Colonic mucosa (tissue), 4 donors: ENCODE measurements around the gene PKNOX2. TPM values are rescaled to one million over a fixed set of nuclear protein-coding genes. Genes with fewer than 3 reads are reported as not detected.

Experiments used
- DNase-seq: peaks from one replicate; pipeline ENCODE4 v3.0.0-alpha.2; 2020
- H3K27ac ChIP-seq: fragments of 200-600 bp; one replicate; pipeline ENCODE4 v1.8.0; 2021
- H3K27me3 ChIP-seq: fragments of 200-600 bp; one replicate; pipeline ENCODE4 v1.8.0; 2021
- H3K36me3 ChIP-seq: fragments of 200-600 bp; one replicate; pipeline ENCODE4 v1.8.0; 2021
- H3K4me1 ChIP-seq: fragments of 200-600 bp; one replicate; pipeline ENCODE4 v1.8.0; 2021; ENCODE audit warnings: mild to moderate bottlenecking
- H3K4me3 ChIP-seq: fragments of 200-600 bp; one replicate; pipeline ENCODE4 v1.8.0; 2021
- H3K9ac ChIP-seq, 2 donors: one replicate each; pipeline ENCODE4 v1.7.0; 2013; ENCODE audit warnings: control low read depth in 2 of 2, low read depth in 2 of 2, low read length in 2 of 2
- H3K9me3 ChIP-seq: fragments of 200-600 bp; one replicate; pipeline ENCODE4 v1.8.0; 2021
- intact Hi-C: fragments of 100-400 bp; cut with DNase I; formaldehyde crosslinking; loops from one replicate; pipeline ENCODE4 v1.14.1; 2022
- total RNA-seq, 2 donors: library from RNA; stranded (reverse); fragmentation: NEBNext Ultra II Directional in 1 of 2; extraction: Animal tissue kit (Norgen Biotek cat#: 25700) in 1 of 2; gene quantifications; one replicate each; pipeline ENCODE4 v1.2.1, GENCODE V29; 2021
- TF ChIP-seq, protein P1 (sequence below): fragments of 200-600 bp; IDR thresholded peaks from one replicate; pipeline ENCODE4 v1.8.0; 2022; ENCODE audit warnings: antibody characterized with exemption, mild to moderate bottlenecking
- donor health status: healthy.
- donor health status: DM: no; HTN: no; CAD: no.
- donor health status: DM: no; HTN: no; CAD: no.

Gene PKNOX2
- total RNA-seq, 2 donors from 2014 or later, result 0.52 to 1.3 TPM

DNA sequence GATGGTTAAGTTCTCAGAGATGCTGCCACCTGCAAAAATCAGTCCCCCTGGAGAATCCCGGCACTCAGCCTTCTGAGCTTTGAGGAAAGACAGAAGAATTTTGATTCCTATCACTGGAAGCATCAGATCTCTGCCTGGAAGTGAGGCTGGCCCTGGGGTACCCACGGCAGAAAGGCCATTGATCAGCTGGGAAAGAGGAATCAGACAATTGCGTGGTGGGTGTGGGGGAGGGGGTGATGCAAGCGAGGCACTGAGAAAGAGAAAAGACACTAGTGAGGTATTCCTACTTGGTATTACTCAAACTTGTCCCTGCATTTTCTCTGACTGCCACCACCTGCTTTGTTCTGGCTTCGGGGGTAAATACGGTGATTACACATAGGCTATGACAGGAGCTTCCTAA is 235.4 kb downstream of the PKNOX2 start:
- no peaks in the 10 kb centered on the region for H3K36me3 ChIP-seq
- H3K9me3 ChIP-seq, result no peaks in the 10 kb centered on the region
- TF ChIP-seq, protein P1, sequence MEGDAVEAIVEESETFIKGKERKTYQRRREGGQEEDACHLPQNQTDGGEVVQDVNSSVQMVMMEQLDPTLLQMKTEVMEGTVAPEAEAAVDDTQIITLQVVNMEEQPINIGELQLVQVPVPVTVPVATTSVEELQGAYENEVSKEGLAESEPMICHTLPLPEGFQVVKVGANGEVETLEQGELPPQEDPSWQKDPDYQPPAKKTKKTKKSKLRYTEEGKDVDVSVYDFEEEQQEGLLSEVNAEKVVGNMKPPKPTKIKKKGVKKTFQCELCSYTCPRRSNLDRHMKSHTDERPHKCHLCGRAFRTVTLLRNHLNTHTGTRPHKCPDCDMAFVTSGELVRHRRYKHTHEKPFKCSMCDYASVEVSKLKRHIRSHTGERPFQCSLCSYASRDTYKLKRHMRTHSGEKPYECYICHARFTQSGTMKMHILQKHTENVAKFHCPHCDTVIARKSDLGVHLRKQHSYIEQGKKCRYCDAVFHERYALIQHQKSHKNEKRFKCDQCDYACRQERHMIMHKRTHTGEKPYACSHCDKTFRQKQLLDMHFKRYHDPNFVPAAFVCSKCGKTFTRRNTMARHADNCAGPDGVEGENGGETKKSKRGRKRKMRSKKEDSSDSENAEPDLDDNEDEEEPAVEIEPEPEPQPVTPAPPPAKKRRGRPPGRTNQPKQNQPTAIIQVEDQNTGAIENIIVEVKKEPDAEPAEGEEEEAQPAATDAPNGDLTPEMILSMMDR, result no peak
- H3K4me1 ChIP-seq, result no peaks in the 10 kb centered on the region
- intact Hi-C loops, result no loop called here
- no peaks in the 10 kb centered on the region for H3K27me3 ChIP-seq
- H3K9ac ChIP-seq, result no peak overlapping the region
- no peak overlapping the region for H3K4me3 ChIP-seq
- DNase-seq, result no peak
- no peak overlapping the region for H3K27ac ChIP-seq

DNA sequence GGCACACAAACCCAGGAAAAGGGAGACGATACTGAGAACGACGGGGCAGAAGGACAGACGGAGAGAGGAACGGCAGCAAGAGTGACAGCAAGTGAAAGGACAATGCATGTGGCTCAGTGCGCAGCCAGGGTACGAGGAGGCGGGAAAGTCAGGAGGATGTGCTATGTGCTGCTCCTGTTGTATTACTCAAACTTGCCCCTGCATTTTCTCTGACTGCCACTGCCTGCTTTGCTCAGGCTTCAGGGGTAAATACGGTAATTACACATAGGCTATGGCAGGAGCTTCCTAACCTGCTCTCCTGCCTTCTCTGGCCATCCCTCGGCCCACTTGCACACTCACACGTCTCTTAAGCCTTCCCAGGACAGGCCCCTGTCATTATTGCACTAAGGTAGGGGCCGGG is 236.7 kb downstream of the PKNOX2 start:
- intact Hi-C loops, result no loop called here
- Histone ChIP-seq H3K9me3 (no peaks in the 10 kb centered on the region), H3K4me1 (no peaks in the 10 kb centered on the region), H3K27me3 (no peaks in the 10 kb centered on the region), H3K9ac (no peak overlapping the region), H3K27ac (no peak overlapping the region), H3K4me3 (no peak overlapping the region), H3K36me3 (no peaks in the 10 kb centered on the region)
- TF ChIP-seq, protein P1, result no peak
- DNase-seq, result no peak

DNA sequence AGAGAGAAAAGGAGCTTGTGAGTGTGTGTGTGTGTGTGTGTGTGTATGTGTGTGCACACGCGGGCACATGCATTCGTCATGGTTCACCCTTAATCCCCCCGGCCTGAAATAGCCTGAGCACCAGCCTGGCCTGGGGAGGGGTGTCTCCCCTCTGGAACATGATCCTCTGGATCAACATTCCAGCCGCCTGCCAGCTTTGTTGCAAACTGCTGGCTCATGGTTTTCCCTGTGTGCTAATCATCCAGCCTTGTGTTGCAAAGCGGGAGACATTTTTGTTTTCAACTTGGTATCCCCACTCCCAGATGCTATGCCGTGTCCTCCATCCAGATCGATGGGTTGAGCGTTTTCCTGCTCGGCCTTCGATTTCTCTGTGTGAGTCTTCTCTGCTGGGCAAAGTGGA is 237.2 kb downstream of the PKNOX2 start:
- peak; percentile 28 for DNase-seq
- TF ChIP-seq, protein P1, result no peak
- intact Hi-C loops, result no loop called here

DNA sequence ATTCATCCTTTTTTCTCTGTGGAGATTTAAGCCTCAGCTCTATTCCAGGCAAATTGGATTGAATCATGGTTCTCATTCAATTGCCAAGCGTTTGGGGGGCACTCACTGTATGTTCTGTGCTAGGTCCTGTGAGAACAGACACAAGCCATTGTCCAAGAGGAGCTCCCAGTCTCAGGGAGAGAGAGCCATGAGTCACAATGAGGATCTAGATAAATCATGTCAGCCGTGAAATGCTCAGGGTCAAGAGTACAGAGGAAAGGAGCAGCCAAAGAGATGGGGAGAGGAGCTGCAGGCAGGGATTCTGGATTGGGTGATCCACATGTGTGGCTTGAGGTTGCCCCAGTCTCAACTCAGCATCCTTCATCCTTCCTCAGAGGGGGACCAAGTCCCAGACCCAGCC is 237.9 kb downstream of the PKNOX2 start:
- intact Hi-C loops, result no loop called here
- no peaks in the 10 kb centered on the region for H3K36me3 ChIP-seq

More for the DNA sequence above, 237.2 kb downstream of the PKNOX2 start:
- H3K27me3 ChIP-seq, result no peaks in the 10 kb centered on the region
- H3K27ac ChIP-seq, result no peak overlapping the region
- no peak overlapping the region for H3K4me3 ChIP-seq
- H3K4me1 ChIP-seq, result no peaks in the 10 kb centered on the region
- H3K9me3 ChIP-seq, result no peaks in the 10 kb centered on the region
- H3K9ac ChIP-seq, result no peak overlapping the region
- H3K36me3 ChIP-seq, result no peaks in the 10 kb centered on the region

DNA sequence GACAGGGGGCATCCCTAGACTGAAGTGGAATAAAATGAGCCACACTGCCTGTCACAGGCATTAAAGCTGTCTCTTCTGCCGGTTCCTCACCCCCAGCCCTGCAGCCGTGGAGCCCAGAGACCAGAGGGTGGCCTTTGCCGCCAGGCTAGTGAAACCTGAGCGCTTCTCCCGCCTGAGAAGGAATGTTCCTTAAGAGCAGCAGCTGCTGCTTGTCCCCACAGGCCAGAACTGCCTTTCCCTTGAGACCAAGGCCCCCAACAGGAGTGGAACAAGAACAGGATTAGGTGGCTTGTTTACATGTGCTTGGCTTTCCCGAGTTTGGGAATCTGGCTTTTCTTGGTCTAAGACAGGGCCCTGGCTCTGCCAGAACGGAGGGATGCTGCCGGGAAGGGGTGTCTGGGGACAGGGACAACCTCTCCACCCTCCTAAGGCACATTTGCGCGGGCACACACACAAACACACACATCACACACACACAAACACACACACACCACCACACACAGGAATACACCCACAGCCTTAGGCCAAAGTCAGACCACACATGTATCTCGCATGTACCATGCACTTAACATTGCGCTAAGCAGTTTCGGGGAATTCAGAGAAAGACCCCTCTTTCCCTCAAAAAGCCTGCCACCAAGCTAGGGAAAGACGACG is 239.7 kb downstream of the PKNOX2 start:
- H3K9ac ChIP-seq, result no peak overlapping the region
- H3K9me3 ChIP-seq, result no peaks in the 10 kb centered on the region
- no peak overlapping the region for H3K27ac ChIP-seq
- no peak for DNase-seq
- H3K27me3 ChIP-seq, result no peaks in the 10 kb centered on the region
- TF ChIP-seq, protein P1, result no peak
- no peak overlapping the region for H3K4me3 ChIP-seq
- intact Hi-C loops, result no loop called here
- H3K4me1 ChIP-seq, result no peaks in the 10 kb centered on the region
- H3K36me3 ChIP-seq, result no peaks in the 10 kb centered on the region

More for the DNA sequence above, 237.9 kb downstream of the PKNOX2 start:
- no peak for DNase-seq
- Histone ChIP-seq H3K4me1 (no peaks in the 10 kb centered on the region), H3K9ac (no peak overlapping the region), H3K27me3 (no peaks in the 10 kb centered on the region), H3K4me3 (no peak overlapping the region), H3K9me3 (no peaks in the 10 kb centered on the region), H3K27ac (no peak overlapping the region)
- TF ChIP-seq, protein P1, result no peak
